DMS79 (cell line): ENCODE measurements around the gene CACNA1A.
"Not testable (repeated sequence)": the region's sequence is repeated elsewhere in the genome, so short reads cannot be mapped to it uniquely, and the experiment has no call there.

Experiments
- DNase-seq: peaks from one replicate; lab custom pipeline; 2025; lab: John Stamatoyannopoulos, UW

CACNA1A gene

DNA sequence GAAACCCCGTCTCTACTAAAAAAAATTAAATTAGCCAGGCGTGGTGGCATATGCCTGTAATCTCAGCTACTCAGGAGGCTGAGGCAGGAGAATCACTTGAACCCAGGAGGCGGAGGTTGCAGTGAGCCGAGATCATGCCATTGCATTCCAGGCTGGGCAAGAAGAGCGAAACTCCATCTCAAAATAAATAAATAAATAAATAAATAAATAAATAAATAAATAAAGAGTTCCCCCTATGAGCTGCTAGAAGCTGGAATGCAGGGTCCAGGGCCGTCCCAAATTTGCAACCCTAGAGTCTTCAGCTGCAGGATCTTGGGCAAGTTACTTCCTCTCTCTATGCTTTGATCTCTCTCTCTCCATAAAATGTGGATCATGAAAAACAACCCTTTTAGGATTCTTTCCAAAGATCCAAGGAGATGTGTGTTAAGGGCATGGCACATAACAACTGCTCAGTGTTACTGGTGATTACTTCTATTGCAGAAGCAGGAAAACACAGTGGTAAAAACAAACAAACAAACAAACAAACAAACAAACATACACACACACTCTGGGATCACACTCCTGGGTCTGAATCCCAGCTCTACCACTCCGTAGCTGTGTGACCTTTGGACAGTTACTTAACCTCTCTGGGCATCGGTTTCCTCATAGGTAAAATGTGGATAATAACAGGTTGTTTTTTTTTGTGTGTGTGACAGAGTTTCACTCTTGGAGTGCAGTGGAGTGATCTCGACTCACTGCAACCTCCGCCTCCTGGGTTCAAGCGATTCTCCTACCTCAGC is 78.8 kb downstream of the CACNA1A start:
- DNase-seq: no peak

DNA sequence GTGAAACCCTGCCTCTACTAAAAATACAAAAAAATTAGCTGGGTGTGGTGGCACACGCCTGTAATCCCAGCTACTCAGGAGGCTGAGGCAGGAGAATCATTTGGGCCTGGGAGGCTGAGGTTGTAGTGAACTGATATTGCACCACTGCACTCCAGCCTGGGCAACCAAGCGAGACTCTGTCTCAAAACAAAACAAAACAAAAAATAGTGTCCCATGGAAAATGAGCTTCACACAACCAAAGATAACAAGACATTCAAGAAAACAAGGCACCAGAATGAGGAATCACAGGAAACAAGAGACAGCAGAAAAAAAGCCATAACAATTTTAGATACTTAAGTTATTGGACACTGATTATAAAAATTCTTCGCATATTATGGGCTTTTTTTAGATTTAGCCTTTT is 80.4 kb downstream of the CACNA1A start:
- not testable (repeated sequence) for DNase-seq

DNA sequence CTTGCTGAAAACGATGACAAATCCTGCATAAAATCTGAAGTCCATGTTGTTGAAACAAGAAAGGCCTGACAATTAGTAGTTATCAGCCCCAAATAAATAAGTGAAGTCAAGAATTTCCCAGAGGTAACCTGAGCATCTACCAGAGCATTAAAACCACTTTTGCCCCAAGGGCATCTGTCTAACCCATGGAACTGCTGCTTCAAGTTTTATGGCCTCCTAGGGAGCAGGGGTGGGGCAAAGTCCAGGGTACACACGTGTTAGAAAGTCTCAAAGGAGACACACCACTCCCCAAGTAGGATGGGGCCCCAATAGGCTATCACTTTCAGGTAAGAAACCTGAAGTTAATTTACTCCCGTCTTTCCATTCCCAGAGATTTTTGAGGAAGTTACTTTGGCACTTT is 81.1 kb downstream of the CACNA1A start:
- DNase-seq: no peak

DNA sequence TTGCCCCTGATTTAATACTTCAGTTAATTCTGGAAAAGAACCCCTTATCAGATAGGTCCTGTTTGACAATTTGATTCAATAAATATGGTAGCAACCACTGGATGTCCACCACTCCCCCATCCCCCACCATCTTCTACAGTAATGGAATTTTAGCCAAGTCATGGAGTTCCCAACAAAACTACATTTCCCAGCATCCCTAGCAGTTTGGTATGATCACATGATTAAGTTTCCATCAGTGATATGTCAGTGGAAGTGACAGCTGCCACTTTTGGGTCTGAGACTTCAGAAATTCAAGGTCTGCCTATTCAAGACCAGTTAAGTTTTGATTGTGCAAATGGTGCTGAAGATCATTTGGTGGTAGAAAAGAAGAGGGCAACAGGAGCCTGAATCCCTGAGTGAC is 85.5 kb downstream of the CACNA1A start:
- no peak for DNase-seq

DNA sequence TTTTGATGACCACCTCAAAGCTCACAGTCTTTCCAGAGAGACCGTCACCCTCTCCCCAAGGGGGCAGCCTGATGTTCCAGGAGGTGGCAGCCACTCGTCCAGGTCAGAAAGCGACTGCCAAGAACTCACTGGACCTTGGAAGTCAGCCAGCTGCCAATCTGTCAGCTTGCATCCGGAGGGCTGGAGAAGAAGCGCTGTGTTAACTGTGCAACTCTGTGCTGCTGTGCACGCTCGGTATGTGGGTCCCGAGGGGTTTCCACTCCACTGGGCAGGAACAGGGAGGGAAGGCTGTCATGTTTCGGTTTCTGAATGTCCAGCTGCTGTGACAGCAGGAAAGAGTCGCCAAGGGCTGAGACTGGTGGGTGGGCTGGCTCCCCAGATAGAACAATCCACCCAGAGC is 89.2 kb downstream of the CACNA1A start:
- DNase-seq: no peak

DNA sequence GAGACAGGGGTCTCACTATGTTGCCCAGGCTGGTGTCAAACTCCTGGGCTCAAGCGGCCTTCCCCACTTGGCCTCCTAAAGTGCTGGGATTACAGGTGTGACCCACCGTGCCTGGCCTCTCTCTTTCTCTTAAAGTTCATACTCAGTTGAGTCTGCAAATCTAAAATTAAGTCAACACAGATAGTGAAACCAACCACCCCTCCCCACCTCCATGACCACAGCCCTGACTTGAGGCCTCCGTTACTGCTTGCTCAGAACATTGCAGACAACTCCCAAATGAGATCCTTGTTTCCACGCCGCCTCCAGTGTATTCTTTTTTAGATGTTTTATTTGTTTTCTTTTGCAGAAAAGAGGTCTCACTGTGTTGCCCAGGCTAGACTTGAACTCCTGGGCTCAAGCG is 94.4 kb downstream of the CACNA1A start:
- DNase-seq: no peak

DNA sequence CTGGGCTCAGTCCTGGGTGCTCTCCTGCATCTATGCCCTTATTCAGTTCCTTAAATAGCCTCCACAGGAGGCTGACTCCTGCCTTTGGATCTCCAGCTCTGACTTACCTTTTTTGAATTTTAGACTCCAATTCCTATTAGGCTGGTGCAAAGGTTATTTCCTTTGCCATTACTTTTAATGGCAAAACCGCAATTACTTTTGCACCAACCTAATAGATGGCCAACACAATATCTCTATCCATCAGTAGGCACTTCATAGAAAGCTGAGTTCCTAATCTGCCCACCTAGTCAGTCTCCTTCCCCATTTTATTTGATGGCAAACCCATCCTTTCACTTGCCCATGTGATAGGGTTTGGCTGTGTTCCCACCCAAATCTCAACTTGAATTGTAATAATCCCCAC is 95.3 kb downstream of the CACNA1A start:
- DNase-seq: no peak

DNA sequence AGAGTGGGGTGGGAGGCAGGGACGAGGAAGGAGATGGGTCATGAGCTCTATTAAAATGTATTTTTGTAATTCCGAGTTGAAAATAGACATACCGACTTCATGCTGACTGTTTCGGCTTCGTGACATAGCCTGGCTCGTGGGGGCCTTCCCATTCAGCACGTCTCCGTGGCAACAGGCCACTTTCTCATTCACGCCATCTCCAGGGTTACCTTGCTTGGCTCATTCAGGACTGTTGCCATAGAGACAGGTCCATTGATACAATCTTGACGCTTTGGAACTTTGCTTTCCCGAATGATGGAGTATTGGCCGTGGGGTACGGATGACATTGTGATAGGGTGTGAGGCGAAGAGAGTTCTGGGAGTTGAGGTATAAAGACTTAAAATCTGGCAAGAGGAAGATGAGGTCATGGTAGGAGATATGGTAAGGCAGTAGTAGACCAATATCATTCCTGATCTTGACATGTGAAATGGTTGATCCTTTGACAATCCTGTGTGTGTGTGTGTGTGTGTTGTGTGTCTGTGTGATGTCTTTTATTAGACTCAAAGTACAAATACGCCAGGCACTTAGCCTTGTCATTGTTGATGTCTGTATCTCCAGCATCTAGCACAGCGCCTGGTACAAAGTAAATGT is 97.3 kb downstream of the CACNA1A start:
- no peak for DNase-seq

DNA sequence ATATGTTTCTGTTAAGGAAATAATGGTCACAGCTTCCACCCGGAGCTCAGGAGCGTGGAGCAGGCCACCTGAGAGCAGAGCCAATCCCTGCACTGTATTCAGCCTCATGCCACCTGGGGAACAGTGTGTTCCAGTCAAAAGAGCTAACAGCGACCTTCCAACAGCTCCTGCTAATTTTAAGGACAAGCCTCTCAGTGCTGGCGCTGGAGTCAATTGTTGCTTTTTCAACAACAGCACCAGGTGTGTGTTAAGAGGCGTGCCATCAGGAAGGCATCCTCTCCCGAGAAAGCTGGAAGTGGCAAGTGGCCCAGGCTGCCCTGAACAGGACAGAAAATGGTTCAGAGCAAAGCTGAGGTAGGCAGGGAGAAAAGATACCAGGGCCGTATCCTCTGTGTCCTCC is 102.0 kb downstream of the CACNA1A start:
- DNase-seq: no peak

DNA sequence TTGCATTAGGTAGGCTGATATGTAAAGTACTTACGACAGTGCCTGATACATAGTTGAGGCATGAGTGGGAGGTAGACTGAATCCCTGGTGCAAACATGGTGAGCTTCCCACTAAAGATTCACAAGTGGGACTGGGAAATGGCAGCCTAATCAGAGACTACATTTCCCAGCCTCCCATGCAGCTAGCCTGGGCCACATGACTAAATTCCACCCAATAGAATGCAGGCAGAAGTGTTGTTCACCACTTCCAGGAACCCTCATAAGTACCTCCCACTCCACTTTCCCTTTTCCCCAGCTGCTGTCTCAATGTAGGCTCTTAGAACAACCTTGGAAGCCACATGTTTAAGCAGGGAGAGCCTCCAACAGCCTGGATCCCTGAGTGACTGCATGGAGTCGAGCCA is 104.9 kb downstream of the CACNA1A start:
- no peak for DNase-seq

DNA sequence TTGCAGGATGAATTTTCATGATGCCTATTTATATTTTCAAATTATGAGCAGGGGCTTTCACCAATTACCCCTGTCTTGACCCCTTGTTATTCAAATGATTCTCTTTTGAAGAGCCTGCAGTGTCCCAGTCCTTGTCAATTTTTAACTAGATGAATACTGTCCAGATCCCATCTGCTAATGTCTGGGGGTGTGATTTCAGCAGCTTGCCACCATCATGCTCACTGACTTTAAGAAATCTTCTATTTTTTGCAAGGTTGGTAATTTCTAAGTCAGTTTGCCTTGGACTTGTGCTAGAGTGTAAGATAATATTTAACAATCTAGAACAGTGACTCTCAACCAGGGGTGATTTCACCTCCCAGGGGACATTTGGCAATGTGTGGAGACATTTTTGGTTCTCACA is 106.0 kb downstream of the CACNA1A start:
- no peak for DNase-seq

DNA sequence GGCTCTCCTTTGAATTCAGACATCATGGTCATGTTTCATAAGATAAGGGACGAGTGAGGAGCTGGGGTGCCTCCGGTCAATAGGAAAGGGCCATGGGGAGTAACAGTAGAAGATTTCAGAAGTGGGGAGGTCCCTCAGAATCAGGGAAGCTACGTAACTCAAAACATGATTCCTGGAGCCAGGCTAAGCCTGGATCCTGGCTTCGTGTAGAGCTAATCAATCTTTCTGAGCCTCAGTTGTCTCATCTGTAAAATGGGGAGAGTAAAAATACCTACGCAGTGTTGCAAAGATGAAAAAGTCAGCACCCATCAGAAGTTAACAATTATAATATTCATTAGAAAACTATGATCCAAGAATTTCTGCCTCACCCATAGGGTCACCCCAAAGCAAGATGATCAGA is 106.5 kb downstream of the CACNA1A start:
- no peak for DNase-seq

DNA sequence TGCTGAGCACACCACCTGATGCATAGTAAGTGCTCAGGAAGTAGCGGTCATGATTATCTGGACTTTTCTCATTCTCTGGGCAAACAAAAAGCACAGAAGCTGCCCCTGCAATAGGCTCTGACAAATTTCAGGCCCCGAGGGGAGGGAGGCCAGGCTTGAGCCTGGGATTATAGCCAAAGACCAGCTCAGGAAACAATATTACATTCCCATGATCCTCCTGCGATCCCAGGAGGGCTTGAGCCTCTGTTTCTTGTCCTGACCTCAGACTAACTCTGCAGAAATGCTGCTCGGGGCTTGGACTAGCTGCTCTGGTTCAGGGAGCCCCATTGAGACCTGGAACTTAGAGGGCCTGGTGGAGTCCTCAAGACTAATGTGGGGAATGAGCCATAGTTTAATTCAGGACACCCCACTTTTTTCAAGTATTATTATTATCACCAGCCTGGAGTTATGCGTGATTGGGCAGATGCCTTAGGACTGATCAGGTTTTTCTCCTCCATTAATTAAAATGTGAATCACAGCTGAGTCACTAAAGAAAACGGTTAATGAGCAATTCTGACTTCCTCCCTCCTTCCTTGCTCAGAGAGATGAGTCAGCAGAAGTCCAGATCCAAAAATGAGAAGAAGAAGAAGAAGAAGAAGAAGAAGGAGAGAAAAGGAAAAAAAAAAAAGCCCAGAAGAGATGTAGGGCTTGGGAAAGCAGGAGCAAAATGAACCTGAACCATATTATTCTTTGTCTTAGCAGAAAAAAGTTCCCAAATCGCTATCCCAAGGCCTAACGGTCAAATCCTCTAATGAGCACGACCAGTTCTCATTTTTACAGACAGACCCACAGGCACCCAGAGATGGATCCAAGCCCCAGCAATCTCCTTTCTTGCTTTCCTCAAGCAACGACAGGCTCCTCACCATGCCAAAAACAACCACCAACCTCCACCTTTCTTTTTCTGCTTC is 107.2 kb downstream of the CACNA1A start:
- DNase-seq: no peak

DNA sequence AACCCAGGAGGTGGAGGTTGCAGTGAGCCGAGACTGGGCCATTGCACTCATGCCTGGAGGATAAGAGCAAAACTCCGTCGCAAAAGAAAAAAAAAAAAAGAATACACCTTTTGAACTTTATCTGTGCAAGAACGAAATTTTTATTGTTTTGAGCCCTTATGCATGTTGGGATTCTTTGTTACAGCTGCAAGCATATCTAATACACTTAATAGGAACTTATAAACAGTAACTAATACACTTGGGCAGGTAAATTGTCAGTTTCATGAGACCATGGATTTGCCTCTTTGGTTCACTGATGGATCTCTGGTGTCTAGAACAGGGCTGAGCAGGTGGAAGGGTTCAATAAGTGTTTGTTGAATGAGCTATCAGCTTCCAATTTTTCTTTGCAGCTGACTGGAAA is 108.1 kb downstream of the CACNA1A start:
- no peak for DNase-seq

DNA sequence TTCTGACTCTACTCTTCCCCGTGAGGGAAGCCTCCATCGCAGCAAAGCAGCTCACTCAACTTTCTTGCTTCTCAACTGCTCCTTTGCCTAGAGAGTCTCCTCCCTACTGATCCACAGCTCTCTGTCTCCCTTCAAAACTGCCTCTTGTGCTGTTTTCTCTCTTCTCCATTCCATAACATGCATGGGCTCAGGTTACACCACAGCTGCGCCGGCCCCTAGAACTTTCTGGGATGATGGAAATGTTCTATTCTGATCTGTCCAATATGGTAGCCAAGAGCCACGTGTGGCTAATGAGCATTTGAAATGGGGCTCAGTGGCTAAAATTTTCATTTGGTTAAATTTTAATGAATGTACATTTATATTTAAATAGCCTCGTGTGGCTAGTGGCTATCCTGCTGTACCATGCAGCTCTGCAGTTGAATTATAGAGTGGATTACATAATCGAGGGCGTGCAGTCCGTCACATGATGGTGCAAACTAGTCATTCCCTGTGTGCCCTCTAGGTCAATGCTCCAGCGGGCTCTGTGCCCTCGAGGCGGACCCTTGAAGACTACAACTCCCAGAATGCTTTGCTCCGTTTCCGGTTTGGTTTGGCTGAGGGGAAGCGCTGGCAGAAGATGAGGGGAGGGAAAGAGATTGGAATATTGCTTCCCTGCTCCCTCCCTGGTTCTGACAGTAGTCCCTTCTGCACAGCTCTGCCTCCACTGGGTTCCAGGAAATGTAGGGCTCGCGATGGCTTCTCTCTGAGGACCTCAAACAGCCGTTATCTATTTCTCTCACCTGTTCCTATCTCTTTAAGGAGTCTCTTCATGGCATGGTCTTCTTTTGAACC is 109.8 kb downstream of the CACNA1A start:
- no peak for DNase-seq

DNA sequence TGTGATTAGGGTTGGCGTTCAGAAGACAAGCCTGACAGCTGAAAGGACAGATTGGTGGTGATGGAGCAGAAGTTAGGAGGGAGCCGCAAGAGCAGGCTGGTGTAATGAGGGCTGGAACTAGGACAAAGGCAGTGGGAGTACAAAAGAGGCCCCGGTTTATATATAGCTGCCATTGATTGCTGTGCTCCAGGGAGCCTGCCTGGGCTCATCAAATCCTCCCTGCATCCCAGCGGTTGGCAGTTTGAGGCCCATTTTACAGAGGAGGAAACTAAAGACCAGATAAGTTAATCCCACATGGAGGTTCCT is 123.7 kb downstream of the CACNA1A start:
- no peak for DNase-seq

DNA sequence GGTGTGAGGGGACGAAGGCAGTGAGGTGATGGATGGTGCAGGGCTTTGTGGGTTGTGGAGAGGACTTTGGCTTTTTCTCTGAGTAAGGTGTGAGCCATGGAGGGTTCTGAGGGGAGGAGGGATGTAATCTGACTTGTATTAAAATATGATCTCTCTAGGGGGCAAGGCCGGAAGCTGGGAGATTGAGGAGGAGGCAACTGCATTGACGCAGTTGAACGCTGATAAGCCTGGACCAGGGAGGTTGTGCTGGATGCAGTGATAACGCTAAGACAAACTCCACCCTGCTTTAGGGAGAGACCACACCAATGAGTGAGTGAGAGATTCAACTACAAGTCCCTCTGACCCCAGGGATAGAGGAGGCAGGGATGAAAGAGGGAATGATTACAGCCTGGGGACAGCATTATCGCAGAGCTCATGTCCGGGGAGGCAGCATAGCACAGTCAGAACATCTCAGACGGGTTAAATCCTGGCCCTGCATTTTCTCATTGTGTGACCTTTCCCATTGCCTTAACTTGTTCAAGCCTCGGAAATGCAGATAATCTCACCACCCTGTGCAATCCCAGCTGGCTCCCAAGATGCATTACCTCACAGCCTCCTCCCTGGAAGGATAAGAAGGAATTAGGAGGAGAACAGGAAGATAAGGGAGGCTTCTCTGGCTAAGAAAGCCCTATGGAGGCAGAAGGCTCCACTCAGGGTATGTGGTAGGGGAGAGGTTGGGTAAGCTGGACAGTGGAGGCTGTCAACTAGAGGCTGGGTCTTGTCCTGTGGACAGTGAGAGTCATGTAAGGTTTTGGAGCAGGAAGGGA is 124.2 kb downstream of the CACNA1A start:
- DNase-seq: no peak

DNA sequence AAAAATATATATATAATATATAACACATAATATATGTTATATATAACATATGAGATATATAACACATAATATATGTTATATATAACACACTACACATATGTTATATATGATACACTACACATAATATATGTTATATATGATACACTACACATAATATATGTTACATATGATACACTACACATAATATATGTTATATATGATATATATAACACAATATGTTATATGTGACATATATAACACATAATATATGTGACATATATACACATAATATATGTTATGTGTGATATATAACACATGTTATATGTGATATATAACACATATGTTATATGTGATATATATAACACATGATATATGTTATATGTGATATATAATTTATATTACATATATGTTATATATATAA is 129.7 kb downstream of the CACNA1A start:
- DNase-seq: no peak

DNA sequence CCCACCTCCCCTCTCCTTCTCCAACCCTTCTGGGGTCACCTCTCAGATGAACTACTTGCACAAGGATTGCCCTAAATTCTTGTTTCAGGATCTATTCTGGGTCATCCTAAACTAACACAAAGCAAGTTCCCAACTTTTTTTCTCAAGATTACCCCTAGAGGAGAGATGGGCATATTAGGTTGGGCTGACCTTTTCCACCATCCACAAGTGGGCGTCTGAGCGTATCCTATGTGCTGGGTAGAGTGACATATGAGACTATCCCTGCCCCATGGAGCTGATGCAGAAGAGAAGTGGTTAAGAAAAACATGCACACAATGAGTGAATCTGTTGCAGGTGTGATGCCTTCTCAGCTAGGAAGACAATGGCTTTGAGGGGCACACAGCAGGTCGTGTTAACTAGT is 132.7 kb downstream of the CACNA1A start:
- no peak for DNase-seq

DNA sequence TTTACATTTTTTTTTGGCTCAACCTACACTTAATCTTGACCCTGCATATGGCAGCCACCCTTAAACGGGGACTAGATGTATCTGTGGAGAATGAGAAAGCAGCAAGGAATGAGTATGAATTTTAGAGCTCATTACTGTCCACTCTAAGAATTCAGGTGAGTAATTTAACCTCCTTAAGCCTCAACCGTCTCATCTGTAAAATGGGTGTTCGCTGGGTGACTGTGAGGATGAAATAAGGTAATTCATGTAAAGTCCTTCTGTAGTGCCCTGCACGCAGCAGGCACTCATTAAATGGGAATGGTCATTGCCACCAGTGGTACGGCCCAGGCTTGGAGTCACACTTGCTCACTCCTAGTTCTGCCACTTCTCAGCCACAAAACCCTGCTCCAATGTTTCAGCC is 135.3 kb downstream of the CACNA1A start:
- DNase-seq: no peak

DNA sequence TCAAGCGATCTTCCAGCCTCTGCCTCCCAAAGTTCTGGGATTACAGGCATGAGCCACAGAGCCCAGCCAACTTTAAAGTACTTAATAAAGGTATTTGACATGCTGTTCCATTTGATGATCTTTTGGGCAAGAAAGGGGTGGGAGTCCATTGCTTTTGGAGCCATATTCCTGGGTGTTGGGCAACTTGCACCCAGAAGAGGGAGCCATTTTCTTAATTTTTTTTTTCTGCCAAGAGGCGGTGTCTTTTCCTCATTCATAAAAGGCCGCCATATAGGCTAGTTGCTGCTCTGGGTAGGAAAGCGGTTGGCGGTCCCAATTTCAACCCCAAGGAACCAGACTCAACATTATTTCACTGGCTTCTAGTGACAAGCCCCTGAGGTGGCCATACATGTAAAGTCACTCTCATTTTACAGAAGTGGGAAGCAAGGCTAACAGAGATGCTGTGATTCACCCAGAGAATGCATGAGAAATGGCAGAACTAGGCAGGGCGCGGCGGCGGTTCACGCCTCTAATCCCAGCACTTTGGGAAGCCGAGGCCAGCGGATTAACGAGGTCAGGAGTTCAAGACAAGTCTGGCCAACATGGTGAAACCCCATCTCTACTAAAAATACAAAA is 139.6 kb downstream of the CACNA1A start:
- no peak for DNase-seq
